ENCODE measurements around the gene VAV1.

VAV1 gene

DNA sequence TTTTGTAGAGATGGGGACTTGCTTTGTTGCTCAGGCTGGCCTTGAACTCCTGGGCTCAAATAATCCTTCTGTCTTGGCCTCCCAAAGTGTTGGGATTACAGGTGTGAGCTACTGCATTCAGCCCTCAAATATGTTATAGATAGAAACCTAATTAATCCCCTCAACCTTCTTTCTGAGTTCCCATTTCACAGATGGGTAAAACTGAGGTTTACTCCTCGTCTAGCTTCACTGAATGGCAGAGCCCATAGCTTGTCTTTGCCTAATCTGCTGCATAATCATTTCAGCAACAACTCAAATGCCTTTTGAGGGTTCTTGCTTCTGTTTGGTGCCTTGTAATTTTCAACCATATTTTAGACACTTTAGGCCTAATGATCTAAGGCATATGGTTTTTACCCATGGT is 78.9 kb downstream of the VAV1 start:
- ChIA-PET CTCF (interaction anchor here (4.7 kb wide), 1 partner anchor 12 kb away, joined by 30 read pairs; no protein-coding TSS in a partner anchor), POLR2A (no interaction called here)
- H3K36me3 ChIP-seq (ENCODE audit: control insufficient read depth in 2 of 2, insufficient read depth in 1 of 2, low read length in 2 of 2) = no peaks in the 10 kb centered on the region

GRCh38 chr19:6852001-6852400 is 79.5 kb downstream of the VAV1 start:
- Histone ChIP-seq H3K36me3 (ENCODE audit: control insufficient read depth in 2 of 2, insufficient read depth in 1 of 2, low read length in 2 of 2) (no peaks in the 10 kb centered on the region), H3K27ac (ENCODE audit: extremely low read depth, low read depth, low read length) (no peak overlapping the region), H3K4me1 (ENCODE audit: control insufficient read depth, insufficient read depth, low read length) (no peaks in the 10 kb centered on the region), H3K9me3 (ENCODE audit: control insufficient read depth, insufficient read depth, low read depth, low read length) (no peaks in the 10 kb centered on the region), H3K4me3 (ENCODE audit: low read depth, low read length) (no peak overlapping the region)
- POLR2A ChIA-PET = no interaction called here
- TF ChIP-seq GLI4 (tag by site-specific recombination; IDR thresholded peaks at IDR 0.05) (no peak), ZNF121 (tag by site-specific recombination; IDR thresholded peaks at IDR 0.05) (0 out of 2 replicates have a peak, but pooled peaks have one; percentile 66), ZNF341 (tag by site-specific recombination; IDR thresholded peaks at IDR 0.05; ENCODE audit: low read depth) (no peak)
- CTCF ChIA-PET = interaction anchor here (4.7 kb wide), 1 partner anchor 11 kb away, joined by 30 read pairs; no protein-coding TSS in a partner anchor

More for the DNA sequence above, 78.9 kb downstream of the VAV1 start:
- Histone ChIP-seq H3K4me3 (ENCODE audit: low read depth, low read length) (no peak overlapping the region), H3K27ac (ENCODE audit: extremely low read depth, low read depth, low read length) (no peak overlapping the region), H3K4me1 (ENCODE audit: control insufficient read depth, insufficient read depth, low read length) (no peaks in the 10 kb centered on the region), H3K9me3 (ENCODE audit: control insufficient read depth, insufficient read depth, low read depth, low read length) (no peaks in the 10 kb centered on the region)
- TF ChIP-seq YY2 (tag by site-specific recombination; IDR thresholded peaks at IDR 0.05) (no peak), ZSCAN16 (tag by site-specific recombination; IDR thresholded peaks at IDR 0.05) (no peak), ZNF26 (tag by site-specific recombination; IDR thresholded peaks at IDR 0.05) (peak; percentile 55), ZNF341 (tag by site-specific recombination; IDR thresholded peaks at IDR 0.05; ENCODE audit: low read depth) (no peak), ZNF521 (tag by site-specific recombination; IDR thresholded peaks at IDR 0.05) (no peak), AEBP2 (tag by site-specific recombination; IDR thresholded peaks at IDR 0.05; ENCODE audit: borderline replicate concordance) (no peak), INSM2 (tag by site-specific recombination; IDR thresholded peaks at IDR 0.05) (no peak)
- TF ChIP-seq, protein P1, sequence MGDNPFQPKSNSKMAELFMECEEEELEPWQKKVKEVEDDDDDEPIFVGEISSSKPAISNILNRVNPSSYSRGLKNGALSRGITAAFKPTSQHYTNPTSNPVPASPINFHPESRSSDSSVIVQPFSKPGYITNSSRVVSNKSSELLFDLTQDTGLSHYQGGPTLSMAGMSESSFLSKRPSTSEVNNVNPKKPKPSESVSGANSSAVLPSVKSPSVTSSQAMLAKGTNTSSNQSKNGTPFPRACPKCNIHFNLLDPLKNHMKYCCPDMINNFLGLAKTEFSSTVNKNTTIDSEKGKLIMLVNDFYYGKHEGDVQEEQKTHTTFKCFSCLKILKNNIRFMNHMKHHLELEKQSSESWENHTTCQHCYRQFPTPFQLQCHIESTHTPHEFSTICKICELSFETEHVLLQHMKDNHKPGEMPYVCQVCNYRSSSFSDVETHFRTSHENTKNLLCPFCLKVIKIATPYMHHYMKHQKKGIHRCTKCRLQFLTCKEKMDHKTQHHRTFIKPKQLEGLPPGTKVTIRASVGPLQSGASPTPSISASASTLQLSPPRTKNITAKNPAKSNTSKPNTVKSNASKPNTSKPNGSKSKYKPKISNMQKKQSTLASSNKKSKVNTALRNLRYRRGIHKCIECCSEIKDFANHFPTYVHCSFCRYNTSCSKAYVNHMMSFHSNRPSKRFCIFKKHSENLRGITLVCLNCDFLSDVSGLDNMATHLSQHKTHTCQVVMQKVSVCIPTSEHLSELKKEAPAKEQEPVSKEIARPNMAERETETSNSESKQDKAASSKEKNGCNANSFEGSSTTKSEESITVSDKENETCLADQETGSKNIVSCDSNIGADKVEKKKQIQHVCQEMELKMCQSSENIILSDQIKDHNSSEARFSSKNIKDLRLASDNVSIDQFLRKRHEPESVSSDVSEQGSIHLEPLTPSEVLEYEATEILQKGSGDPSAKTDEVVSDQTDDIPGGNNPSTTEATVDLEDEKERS (tag by site-specific recombination; IDR thresholded peaks at IDR 0.05) = no peak

DNA sequence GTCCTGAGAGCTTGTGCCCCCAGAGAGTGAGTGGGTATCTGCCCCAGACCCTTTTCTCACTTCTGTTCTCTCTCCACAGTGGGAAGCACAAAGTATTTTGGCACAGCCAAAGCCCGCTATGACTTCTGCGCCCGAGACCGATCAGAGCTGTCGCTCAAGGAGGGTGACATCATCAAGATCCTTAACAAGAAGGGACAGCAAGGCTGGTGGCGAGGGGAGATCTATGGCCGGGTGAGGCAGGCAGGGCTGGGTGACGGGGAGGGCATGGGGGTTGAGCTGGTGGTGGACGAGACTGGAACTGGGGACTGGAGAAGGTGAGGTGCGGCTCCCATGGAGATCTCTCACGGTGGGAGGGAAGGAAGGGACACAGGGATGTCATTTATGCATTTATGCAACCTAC is 81.4 kb downstream of the VAV1 start:
- ChIA-PET POLR2A (no interaction called here), CTCF (interaction anchor here (0.6 to 4.7 kb wide), 2 partner anchors 9 to 238 kb away, joined by 5 to 30 read pairs; no protein-coding TSS in a partner anchor)
- no peaks in the 10 kb centered on the region for H3K9me3 ChIP-seq (ENCODE audit: control insufficient read depth, insufficient read depth, low read depth, low read length)
- no peaks in the 10 kb centered on the region for H3K4me1 ChIP-seq (ENCODE audit: control insufficient read depth, insufficient read depth, low read length)
- H3K36me3 ChIP-seq (ENCODE audit: control insufficient read depth in 2 of 2, insufficient read depth in 1 of 2, low read length in 2 of 2) = no peaks in the 10 kb centered on the region
- H3K4me3 ChIP-seq (ENCODE audit: low read depth, low read length) = no peak overlapping the region
- H3K27ac ChIP-seq (ENCODE audit: extremely low read depth, low read depth, low read length) = no peak overlapping the region
- TF ChIP-seq GLI4 (tag by site-specific recombination; IDR thresholded peaks at IDR 0.05) (no peak), ZNF2 (tag by site-specific recombination; IDR thresholded peaks at IDR 0.05) (no peak), ZNF423 (tag by site-specific recombination; IDR thresholded peaks at IDR 0.05) (no peak), ZFP37 (tag by site-specific recombination; IDR thresholded peaks at IDR 0.05) (no peak), ZNF292 (tag by site-specific recombination; IDR thresholded peaks at IDR 0.05; ENCODE audit: borderline replicate concordance, low read depth) (no peak), ZNF311 (tag by site-specific recombination; IDR thresholded peaks at IDR 0.05; ENCODE audit: borderline replicate concordance) (no peak), KLF16 (tag by site-specific recombination; IDR thresholded peaks at IDR 0.05) (no peak), HOXC10 (CRISPR knock-in tag; IDR thresholded peaks at IDR 0.05) (no peak), ZNF658 (tag by site-specific recombination; IDR thresholded peaks at IDR 0.05) (no peak), ATF2 (tag by site-specific recombination; IDR thresholded peaks at IDR 0.05; ENCODE audit: low read depth) (no peak), ZNF776 (tag by site-specific recombination; IDR thresholded peaks at IDR 0.05; ENCODE audit: borderline replicate concordance) (no peak)
- TF ChIP-seq, protein P2, sequence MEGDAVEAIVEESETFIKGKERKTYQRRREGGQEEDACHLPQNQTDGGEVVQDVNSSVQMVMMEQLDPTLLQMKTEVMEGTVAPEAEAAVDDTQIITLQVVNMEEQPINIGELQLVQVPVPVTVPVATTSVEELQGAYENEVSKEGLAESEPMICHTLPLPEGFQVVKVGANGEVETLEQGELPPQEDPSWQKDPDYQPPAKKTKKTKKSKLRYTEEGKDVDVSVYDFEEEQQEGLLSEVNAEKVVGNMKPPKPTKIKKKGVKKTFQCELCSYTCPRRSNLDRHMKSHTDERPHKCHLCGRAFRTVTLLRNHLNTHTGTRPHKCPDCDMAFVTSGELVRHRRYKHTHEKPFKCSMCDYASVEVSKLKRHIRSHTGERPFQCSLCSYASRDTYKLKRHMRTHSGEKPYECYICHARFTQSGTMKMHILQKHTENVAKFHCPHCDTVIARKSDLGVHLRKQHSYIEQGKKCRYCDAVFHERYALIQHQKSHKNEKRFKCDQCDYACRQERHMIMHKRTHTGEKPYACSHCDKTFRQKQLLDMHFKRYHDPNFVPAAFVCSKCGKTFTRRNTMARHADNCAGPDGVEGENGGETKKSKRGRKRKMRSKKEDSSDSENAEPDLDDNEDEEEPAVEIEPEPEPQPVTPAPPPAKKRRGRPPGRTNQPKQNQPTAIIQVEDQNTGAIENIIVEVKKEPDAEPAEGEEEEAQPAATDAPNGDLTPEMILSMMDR (tag by site-specific recombination; IDR thresholded peaks at IDR 0.05) = no peak

Data from HEK293 (cell line).